Fibroblast of peridontal ligament (primary cell): ENCODE results near the gene UBXN1.
"Not testable (repeated sequence)": the region's sequence is repeated elsewhere in the genome, so short reads cannot be mapped to it uniquely, and the experiment has no call there.

Source experiments
- DNase-seq: peaks from one replicate; pipeline ENCODE4 v3.0.0-alpha.2; 2010; ENCODE audit errors: extremely low read depth

The UBXN1 gene

DNA sequence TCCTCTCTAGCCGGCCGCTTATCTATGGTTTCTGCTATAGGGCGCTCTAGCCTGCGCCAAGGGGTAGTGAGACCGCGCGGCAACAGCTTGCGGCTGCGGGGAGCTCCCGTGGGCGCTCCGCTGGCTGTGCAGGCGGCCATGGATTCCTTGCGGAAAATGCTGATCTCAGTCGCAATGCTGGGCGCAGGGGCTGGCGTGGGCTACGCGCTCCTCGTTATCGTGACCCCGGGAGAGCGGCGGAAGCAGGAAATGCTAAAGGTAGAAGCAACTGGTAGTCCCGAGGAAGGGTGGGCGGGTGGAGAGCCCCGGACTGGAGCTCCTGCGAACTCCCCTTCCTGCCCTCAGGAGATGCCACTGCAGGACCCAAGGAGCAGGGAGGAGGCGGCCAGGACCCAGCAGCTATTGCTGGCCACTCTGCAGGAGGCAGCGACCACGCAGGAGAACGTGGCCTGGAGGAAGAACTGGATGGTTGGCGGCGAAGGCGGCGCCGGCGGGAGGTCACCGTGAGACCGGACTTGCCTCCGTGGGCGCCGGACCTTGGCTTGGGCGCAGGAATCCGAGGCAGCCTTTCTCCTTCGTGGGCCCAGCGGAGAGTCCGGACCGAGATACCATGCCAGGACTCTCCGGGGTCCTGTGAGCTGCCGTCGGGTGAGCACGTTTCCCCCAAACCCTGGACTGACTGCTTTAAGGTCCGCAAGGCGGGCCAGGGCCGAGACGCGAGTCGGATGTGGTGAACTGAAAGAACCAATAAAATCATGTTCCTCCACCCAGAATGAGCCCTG is 7.1 kb downstream of the UBXN1 start, which contains the start of the genes LBHD1 and UQCC3:
Gene LBHD1, minus strand, starts transcription at position 660 of the 782 bp plus-strand sequence. CDS start 2,236 bp downstream, outside the sequence.
Gene UQCC3, plus strand, starts transcription at position 66 of the 782 bp plus-strand sequence. Its CDS starts 73 bp downstream, at position 139.
- peak; percentile 88 for DNase-seq

DNA sequence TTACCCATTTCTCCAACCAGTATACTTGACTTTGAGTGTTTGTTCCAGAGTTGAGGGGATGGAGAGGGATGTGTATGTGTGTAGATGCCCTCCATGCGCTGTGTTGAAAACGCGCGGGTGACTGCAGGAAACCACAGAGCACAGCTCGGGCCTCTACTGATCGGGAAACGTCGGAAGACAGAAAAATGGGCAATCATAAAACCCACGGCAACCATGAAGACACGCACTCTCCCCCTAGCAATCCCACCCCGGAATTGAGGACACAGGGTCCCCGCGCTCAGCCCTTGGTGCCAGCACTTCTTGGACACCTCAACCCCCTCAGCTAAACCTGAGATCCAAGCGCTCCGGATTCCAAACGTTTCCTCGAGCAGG is 7.7 kb downstream of the UBXN1 start:
- DNase-seq: no peak

DNA sequence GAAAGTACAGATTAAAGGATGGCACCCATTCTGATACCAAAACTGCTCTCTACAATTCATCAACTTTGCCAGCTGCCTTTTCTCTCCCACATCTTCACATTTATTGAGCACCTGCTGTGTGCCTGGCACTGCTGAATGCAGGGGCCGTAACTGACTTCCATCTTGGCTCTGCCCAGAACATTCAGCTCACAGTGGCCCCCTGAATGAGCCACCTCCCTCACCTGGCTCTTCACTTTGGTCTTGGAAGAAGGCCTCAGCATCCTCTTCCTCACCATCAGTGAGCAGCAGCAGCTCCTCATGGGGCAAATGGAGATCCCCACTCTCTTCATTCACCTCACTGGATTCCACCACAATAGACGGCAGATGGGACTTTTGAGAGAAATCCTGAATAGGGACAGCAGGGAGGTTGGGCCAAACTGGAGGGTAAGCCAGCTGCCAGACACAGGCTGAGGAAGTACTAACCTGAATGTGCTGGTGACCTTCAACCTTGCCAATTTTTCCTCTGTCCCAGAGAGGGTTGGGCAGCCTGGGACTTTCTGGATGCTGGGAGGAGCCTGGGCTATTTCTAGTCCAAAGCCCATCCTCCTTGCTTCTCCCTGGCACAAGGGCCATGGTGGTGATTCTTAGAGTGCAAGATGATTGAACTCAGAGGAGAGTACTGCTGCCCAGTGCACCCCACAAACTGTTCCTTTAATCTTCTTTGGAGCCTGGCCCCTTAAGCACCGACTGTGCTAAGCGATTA is 9.3 kb downstream of the UBXN1 start:
- no peak for DNase-seq

DNA sequence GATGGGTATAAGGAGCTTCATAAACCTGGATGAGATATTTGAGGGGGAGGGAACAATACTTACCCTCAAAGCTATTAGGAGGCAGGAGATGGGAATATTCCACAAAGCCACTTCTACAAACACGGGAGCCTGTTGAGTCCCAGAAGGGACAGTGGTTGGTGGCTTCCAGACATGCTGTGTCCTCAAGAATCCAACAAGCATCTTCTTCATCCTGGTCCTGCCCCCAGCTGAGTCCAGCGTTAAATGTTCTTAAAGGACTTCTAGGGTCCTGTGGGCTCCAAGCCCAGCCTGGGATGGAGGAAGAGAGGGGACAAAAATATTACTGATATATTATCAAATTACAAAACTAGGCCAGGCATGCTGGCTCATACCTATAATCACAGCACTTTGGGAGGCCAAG is 11.4 kb downstream of the UBXN1 start:
- DNase-seq: no peak

DNA sequence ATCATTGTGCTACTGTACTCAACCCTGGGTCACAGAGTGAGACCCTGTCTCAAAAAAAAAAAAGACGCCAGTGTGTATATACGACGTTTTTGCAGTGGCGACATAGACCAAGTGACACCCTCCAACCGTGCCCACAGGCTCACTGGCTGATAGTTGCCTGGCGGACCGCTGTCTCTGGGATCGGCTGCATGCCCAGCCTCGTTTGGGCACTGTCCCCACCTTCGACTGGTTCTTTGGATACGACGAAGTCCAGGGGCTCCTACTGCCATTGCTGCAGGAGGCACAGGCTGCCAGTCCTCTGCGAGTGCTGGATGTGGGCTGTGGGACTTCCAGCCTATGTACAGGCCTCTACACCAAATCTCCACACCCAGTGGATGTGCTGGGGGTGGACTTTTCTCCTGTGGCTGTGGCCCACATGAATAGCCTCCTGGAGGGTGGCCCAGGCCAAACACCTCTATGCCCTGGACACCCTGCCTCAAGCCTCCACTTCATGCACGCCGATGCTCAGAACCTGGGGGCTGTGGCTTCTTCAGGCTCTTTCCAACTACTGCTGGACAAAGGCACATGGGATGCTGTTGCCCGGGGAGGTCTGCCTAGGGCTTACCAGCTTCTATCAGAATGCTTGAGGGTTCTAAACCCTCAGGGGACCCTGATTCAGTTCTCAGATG is 12.5 kb downstream of the UBXN1 start:
- DNase-seq: no peak

DNA sequence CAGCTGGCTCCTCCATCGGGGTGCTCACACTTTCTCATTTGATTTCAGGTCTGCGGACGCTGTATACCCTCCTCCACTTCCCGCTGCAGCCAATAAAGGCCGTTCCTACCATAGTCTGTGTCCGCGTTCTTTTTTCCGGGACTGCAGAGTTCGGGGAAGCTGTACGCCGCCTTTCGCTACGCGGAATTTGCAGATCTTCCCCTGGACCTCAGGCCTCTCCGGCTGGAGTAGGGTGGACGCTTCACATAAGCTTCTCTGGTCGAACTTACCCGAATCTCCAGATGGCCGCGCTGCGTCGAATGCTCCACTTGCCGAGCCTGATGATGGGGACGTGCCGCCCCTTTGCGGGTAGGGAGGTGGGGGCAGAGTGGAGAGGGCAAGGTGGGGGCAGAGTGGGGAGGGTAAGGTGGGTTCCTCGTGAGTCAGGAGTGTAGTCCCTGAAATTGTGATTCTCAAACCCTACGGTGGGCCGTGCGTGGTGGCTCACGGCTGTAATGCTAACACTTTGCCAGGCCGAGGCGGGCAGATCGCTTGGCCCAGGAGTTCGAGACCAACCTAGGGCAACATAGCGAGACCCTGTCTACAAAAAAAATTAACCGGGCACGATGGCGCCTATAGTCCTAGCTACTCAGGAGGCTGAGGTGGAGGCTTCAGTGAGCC is 13.1 kb downstream of the UBXN1 start:
- peak; percentile 67 for DNase-seq

DNA sequence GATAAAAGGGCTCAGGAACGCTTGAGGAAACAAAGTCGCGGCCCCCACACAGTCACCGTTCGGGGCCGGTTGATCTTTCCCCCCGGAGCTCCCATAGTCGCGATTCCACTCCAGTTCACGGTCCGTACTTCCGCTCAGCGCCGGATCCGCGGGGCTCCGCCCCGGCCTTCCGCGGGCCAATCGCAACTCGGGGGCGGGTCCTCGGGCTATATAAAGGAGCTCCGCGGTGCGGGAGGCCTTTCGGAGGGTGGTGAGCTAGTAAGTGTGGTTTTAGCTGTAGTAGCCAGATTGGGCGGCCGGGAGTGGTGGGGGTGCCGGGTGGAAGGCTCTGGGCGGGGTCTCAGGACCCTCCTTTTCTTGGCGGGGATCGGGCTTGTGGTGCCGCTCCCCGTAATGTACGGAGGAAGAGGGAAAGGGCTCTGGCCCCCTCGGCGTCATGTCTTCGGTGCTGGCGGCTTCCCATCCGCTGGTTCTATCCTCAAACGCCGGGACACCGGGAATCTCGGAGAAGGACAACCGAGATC is 13.7 kb downstream of the UBXN1 start, which contains the start of the genes C11orf98 and CSKMT:
Gene C11orf98, minus strand, starts transcription at position 136 of the 524 bp plus-strand sequence. Its CDS starts 41 bp downstream, at position 95.
Gene CSKMT, plus strand, starts transcription at position 238 of the 524 bp plus-strand sequence. CDS start 568 bp downstream, outside the sequence.
- peak; percentile 91 for DNase-seq

DNA sequence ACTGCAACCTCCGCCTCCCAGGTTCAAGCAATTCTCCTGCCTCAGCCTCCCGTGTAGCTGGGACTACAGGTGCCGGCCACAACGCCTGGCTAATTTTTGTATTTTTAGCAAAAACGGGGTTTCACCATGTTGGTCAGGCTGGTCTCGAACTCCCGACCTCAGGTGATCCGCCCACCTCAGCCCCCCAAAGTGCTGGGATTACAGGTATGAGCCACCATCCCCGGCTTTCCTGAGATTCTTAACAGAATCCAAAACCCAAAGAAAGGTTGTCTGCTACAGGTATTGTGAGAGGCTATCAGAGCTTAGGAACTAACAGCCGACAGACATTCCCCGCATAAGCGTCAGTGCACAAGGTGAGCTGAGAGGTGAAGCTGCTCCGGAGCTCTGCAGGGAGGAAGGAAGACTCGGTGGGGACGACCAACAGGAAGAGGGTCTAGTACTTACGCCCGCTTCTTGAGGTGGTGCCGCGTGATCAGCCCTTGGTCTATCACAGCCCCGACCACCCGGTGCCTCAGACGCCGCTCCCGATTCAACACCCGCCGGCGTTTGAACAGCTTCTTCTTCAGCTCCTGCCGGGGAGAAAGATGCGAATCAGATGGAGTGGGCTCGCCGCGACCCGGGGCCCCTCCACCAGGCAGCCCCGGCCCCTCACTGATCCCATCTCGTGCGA is 14.3 kb downstream of the UBXN1 start:
- DNase-seq: no peak

DNA sequence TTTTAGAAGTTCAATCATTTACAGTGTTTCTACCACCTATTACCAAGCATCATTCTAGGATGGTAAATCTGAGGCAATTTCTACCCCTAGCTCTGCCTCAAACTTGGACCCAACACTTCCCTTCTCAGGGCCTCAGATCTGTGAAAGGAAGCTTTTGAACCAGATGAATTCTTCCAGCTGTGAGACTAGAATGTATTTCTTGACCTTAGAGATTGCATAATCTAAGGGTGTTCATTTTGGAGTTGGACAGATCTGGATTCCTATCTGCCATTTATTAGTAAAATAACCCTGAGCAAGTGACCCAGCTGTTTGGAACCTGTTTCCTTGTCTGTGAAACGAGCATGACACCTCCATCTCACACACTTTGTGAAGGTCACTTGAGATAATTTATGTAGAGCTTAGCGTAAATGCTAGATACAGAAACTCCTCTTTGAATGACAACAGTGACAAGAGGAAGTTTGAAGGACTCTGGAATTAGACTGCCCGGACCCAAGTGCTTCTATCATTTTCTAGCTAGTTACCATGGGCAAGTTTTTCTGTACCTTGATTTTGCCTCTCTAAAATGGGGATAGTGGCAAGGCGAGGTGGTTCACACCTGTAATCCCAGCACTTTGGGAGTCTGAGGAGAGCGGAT is 22.0 kb downstream of the UBXN1 start:
- DNase-seq: no peak

DNA sequence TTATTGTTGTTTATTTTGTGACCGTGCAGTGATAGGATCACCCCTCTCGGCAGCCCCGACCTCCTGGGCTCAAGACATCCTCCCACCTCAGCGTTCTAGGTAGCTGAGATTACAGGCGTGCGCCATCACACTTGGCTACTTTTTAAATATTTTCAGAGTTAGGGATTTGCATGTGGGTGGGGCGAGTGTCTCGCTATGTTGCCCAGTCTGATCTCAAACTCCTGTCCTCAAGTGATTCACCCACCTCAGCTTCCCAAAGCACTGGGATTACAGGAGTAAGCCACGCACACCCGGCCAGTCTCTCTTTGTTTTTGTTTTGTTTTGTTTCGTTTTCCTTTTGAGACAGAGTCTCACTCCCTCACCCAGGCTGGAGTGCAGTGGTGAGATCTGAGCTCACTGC is 24.6 kb downstream of the UBXN1 start:
- DNase-seq: no peak

DNA sequence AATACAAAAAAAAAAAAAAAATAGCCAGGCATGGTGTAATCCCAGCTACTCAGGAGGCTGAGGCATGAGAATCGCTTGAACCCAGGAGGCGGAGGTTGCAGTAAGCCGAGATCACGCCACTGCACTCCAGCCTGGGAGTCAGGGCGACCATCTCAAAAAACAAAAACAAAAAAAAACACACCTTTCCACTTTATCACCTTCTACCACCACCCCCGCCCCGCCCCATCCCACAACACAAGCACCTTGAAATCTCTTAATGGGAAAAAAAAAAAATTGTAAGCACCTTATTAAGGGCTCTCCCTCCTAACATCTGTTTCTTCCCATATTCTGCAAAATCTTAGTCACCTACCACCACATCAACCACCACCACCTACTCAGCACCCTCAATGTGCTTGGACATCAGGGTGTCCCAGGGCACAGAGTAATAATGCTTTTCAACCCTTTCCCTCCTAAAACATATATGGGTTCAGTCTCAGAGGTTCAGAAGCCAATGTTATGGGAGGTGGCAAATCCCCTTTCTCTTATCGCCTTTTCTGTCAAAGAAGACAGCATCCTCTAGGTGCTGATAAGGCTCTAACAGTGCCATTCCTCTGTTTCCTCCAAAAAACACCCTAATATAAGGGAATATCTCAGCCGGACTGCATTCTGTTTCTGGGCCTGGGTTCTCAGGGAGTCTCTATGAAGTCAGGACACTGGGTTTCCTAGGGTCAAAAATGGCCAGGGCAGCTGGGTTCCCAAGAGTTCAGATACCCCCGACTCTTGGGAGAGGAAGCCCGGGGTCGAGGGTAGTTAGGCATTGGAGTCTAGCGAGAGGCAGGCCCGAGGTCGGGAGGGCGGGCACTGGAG is 26.5 kb downstream of the UBXN1 start:
- DNase-seq: peak; percentile 7

DNA sequence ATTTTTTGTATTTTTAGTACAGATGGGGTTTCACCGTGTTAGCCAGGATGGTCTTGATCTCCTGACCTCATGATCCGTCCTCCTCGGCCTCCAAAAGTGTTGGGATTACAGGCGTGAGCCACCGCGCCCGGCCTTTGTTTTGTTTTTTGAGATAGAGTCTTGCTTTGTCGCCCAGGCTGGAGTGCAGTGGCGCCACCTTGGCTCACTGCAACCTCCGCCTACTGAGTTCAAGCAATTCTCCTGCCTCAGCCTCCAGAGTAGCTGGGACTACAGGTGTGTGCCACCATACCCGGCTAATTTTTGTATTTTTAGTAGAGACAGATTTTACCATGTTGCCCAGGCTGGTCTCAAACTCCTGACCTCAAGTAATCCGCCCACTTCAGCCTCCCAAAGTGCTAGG is 28.6 kb downstream of the UBXN1 start:
- DNase-seq: not testable (repeated sequence)

DNA sequence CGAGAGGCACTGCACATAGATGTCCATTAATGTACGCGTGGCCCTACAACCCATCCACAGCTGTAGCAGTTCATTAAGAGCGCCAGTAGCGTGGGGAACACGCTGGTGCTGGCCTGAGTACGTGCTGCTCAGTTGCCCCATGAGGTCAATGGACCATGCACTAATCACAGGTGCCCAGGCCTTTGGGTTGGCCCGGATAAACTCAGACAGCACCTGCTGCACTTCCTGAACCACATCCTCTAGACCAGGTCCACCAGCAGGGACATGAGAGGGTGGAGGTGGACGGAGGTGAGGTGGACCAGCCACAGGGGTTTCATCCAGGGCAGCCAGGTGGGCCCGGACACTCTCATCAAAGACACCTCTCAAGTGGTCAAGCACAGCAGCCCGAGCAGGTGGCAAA is 29.4 kb downstream of the UBXN1 start:
- DNase-seq: no peak

DNA sequence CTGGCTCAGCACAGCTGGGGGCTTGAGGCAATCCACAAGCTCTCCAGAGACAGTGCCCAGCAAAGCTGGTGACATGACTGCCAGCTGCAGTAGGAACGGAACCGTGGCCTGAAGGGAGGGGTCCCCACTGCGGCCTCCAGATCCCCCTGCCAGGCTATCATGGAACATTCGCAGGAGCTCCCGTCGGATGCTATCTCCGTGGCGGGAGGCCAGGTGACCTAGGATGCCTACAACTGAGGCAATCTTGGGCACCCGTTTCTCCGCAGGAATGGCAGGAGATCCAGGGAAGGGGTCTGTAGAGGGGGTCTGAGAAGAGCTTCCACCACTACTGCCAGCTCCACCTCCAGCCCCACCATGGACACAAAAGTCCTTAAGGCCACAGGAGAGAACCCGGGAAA is 29.9 kb downstream of the UBXN1 start:
- DNase-seq: no peak

DNA sequence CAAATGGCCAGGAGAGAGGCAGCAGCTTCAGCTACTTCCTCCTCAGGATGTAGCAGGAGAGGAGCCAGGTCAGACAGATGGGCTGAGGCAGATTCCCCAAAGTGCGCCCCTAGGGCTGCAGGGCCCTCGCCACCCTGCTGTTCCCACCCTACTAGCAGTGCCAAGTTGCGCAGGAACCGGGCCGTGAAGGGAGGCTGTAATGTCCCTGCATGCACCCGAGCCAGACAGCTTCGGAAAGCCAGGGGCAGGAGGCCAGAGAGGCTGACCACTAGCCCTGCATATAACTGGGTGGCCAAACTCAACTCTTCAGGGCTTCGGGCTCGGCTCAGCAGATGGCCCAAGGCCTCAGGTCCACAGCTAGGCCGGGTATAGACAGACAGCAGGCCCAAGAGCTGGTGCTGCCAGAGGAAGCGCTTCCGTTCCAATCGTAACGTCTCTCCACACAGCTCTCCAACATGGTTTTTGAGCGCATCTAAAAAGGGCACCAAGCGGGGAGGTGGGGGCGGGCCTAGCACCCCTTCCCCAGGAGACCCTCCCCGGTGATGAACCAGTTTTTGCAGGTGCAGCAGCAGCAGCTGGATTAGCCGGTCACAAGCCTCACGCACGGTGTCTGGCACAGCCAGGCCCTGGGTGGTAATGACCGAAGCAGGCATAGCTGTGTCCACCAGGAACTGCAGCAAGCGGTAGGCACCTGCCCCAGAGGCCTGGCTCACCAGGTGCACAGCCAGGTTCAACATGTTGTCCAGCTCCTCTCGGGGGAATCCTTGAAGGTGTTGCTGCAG is 30.5 kb downstream of the UBXN1 start:
- no peak for DNase-seq

DNA sequence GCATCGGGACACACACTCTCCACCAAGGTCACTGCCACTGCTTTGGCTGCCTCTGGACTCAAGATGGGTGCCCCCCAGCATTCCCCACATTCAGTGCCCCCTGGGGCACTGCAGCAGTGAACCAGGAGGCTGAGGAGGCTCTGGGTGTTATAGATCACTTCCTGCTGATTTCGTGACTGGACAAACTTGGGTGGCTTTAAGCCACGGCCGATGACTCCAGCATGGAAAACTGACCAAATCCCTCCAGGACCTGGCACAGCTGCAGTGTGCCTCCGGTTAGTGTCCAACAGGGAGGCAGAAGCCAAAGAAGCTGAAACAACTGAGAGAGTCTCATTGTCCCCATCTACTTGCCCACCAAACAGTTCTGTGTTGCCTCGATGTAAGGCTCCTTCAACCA is 31.3 kb downstream of the UBXN1 start:
- DNase-seq: no peak

DNA sequence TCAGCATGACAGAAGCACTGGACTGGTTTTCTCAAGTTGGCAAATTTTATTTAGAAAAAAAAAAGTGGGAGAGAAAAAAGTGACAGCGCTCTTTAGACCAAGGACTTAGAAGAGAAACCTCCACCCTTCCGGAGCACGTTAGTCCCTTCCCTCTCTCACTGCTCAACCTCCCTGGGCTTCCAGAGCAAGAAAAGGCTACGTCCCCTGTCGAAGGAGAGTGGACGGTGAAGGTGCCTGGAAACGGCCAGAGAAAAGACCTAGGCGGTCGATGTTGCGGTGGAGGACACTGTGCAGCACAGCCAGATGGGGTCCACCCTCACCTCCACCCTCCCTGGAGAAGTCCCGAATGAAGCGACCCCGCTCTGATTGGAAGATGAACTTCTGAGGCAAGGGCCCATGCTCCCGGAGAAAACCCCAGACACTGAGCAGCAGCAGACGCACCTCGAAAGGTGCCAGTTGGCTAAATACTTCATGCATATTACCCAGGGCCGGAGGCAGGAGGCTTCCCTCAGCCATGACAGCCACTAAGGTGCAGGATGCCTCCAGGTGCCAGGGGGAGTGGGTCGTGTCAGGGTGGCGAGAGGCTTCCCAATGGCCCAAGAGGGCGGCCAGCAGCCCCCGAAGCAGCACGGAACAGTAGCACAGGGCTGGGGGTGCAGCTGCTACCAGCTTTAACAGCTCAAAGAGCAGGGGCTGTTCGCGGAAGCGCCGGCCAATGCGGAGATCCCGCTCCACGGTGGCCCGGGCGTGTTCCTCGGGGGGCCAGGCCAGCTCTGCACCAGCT is 31.9 kb downstream of the UBXN1 start:
- DNase-seq: no peak
